ENCODE data around the gene TEX35.

DNA sequence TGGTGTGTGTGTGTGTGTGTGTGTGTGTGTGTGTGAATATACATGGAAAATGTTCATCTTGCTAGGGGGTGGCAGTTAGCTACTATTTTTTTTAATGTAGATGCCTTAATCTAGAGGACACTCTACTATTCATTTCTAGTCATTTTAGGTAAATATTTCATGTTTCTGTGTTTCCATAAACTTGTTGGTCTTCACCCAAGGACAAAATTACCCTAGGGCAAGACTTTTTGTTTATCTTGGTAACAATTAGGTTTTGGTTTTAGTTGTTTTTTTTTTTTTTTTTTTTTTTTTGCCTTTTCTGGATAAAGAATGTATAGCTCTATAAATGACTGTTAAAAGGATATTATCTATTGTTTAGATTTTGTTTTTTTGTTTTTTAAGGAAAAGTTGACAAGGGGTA, 48.3 kb upstream of the TEX35 start:
- TF ChIP-seq, protein P1, sequence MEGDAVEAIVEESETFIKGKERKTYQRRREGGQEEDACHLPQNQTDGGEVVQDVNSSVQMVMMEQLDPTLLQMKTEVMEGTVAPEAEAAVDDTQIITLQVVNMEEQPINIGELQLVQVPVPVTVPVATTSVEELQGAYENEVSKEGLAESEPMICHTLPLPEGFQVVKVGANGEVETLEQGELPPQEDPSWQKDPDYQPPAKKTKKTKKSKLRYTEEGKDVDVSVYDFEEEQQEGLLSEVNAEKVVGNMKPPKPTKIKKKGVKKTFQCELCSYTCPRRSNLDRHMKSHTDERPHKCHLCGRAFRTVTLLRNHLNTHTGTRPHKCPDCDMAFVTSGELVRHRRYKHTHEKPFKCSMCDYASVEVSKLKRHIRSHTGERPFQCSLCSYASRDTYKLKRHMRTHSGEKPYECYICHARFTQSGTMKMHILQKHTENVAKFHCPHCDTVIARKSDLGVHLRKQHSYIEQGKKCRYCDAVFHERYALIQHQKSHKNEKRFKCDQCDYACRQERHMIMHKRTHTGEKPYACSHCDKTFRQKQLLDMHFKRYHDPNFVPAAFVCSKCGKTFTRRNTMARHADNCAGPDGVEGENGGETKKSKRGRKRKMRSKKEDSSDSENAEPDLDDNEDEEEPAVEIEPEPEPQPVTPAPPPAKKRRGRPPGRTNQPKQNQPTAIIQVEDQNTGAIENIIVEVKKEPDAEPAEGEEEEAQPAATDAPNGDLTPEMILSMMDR (conservative IDR thresholded peaks at IDR 0.05) = no peak
- TF ChIP-seq EZH2 (IDR thresholded peaks at IDR 0.05; ENCODE audit: low read depth) = no peak
